Endodermal cell (in vitro differentiated cells): ENCODE measurements around the gene MCFD2. TPM values are rescaled to one million over a fixed set of nuclear protein-coding genes. Genes with fewer than 3 reads are reported as not detected.

Experiments
- DNase-seq: peaks from one replicate; pipeline ENCODE4 v3.0.0-alpha.2; 2017
- H3K27ac ChIP-seq: 2 replicates; pipeline ENCODE4 v1.5.1; 2013; ENCODE audit warnings: mild to moderate bottlenecking, low read depth, low read length, moderate library complexity
- H3K27me3 ChIP-seq: 2 replicates; pipeline ENCODE4 v1.6.1; 2013; ENCODE audit warnings: mild to moderate bottlenecking, low read length, moderate library complexity; ENCODE audit not compliant: insufficient read depth, control insufficient read depth, poor library complexity, severe bottlenecking
- H3K36me3 ChIP-seq: 2 replicates; pipeline ENCODE4 v1.7.0; 2013; ENCODE audit warnings: mild to moderate bottlenecking, low read length, moderate library complexity; ENCODE audit not compliant: control insufficient read depth, insufficient read depth
- H3K4me1 ChIP-seq: one replicate; pipeline ENCODE4 v1.7.0; 2013; ENCODE audit warnings: low read length; ENCODE audit not compliant: control insufficient read depth, insufficient read depth
- H3K4me3 ChIP-seq: 2 replicates; pipeline ENCODE4 v1.5.1; 2013; ENCODE audit warnings: mild to moderate bottlenecking, low read length, moderate library complexity
- H3K9ac ChIP-seq: 2 replicates; pipeline ENCODE4 v1.6.1; 2013; ENCODE audit warnings: mild to moderate bottlenecking, low read length, moderate library complexity; ENCODE audit not compliant: poor library complexity, severe bottlenecking; ENCODE audit errors: extremely low read depth
- H3K9me3 ChIP-seq: 2 replicates; pipeline ENCODE4 v1.6.1; 2013; ENCODE audit warnings: mild to moderate bottlenecking, low read length, moderate library complexity; ENCODE audit not compliant: control insufficient read depth
- H3K27ac Mint-ChIP-seq: 2 replicates; pipeline ENCODE4 v1.8.0; 2020; ENCODE audit warnings: mixed read lengths
- H3K27me3 Mint-ChIP-seq: 2 replicates; pipeline ENCODE4 v1.8.0; 2021; ENCODE audit warnings: mild to moderate bottlenecking, mixed read lengths; ENCODE audit not compliant: insufficient read depth
- H3K36me3 Mint-ChIP-seq: 2 replicates; pipeline ENCODE4 v1.8.0; 2020; ENCODE audit warnings: low read depth, mixed read lengths
- H3K4me1 Mint-ChIP-seq: 2 replicates; pipeline ENCODE4 v1.8.0; 2020; ENCODE audit warnings: mixed read lengths
- H3K4me3 Mint-ChIP-seq: 2 replicates; pipeline ENCODE4 v1.8.0; 2020; ENCODE audit warnings: mild to moderate bottlenecking, moderate library complexity, mixed read lengths
- H3K9me3 Mint-ChIP-seq: 2 replicates; pipeline ENCODE4 v1.8.0; 2020; ENCODE audit warnings: mild to moderate bottlenecking, mixed read lengths
- CTCF ChIP-seq: fragments of 200-600 bp; sonication (generic); conservative IDR thresholded peaks from 2 replicates; pipeline ENCODE4 v1.5.0; 2021; ENCODE audit warnings: antibody characterized with exemption, mild to moderate bottlenecking
- WGBS, 2 experiments: methylation state at CpG; one replicate each; pipeline versions ENCODE4 v1.1.5 to v1.1.7; 2013; ENCODE audit warnings: missing lambda C conversion rate in 2 of 2, mixed read lengths in 1 of 2; ENCODE audit not compliant: insufficient coverage in 1 of 2, insufficient read length in 1 of 2; 5-methylcytosine and 5-hydroxymethylcytosine counted together
- total RNA-seq, 2 donors: library from RNA; stranded (reverse); fragmentation: NEBNext Ultra II Directional in 1 of 2; extraction: Animal tissue kit (Norgen Biotek cat#: 25700) in 1 of 2; gene quantifications; 2 replicates in 1 of 2; 3 replicates in 1 of 2; pipeline ENCODE4 v1.2.1, GENCODE V29; 2021

MCFD2 gene
- total RNA-seq, 2 donors from 2014 or later = 82.4 to 82.9 TPM

DNA sequence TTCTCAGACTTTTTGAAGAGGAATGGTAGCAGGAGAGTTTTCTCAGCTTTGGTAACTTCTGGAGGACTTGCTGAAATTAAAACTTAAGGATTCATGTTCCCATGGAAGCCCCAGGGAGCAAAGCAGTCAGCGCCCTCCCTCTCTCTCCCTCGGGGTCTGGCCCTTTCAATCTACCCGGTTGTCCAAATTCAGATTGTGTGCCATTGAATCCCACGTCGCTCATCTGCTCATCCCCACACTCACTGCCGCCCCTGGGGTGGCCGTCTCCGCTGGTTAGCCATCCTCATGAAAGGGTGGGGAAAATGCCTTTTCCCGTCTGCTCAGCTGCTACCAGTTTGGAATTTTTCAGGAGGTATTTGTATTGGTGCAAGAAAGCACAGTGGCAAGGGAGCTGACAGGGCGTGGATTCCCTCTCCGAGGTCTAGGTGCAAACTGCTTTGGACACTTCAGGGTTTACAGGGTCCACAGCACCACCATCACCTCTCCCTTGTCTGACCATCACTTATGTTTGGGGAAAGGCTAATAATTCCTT, 27.1 kb downstream of the MCFD2 start:
- Histone ChIP-seq H3K27ac (no peak overlapping the region), H3K4me1 (no peaks in the 10 kb centered on the region), H3K9ac (no peak overlapping the region), H3K4me3 (no peak overlapping the region), H3K9me3 (no peaks in the 10 kb centered on the region), H3K36me3 (no peaks in the 10 kb centered on the region), H3K27me3 (no peaks in the 10 kb centered on the region)
- Mint-ChIP-seq H3K27ac (no peak overlapping the region), H3K4me1 (no peaks in the 10 kb centered on the region), H3K4me3 (no peak overlapping the region), H3K36me3 (no peaks in the 10 kb centered on the region), H3K27me3 (peaks cover 2% of the 10 kb centered on the region), H3K9me3 (no peaks in the 10 kb centered on the region)
- DNase-seq = no peak
- TF ChIP-seq CTCF = no peak
- WGBS, 2 experiments = 72 to 86% methylated on average over 4 to 11 of the region's 11 CpGs

DNA sequence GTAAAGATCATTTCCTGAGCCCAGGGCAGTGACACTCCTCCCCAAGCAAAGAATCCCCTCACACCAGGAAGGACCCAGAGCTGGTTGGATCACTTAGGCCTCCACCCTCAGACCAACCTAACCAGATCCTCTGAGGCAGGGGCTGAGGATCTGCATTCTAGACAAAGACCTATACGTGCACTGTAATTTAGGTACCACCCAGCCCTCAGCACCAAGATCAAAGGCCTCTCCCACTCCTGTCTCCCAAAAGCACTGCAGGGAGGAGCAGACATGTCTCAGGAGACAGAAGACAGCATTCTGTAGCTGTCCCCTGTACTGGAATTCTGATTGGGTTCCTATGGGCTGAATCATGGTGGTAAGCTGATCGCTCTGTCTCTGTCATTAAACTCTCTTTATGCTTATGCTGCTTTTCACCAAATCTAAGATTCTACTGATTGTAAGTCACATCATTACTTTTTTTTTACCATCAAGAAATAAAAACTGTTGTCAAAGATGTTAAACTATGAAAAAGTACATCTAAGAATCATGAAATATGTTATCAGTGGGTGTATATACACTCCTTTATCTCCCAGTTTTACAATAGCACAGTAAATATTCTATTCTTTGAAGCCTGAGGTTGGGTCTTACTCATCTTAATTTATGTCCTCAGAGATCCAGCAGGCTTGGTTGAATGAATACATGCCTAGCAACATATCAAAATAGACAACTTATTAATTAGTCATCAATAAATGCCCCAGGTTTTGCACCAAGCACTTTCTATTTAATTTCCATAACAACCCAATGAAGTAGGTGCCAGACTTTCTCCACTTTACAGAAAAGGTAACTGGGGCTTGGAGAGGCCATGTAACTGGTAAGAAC, 28.3 kb downstream of the MCFD2 start:
- Histone ChIP-seq H3K4me1 (no peaks in the 10 kb centered on the region), H3K27me3 (no peaks in the 10 kb centered on the region), H3K36me3 (no peaks in the 10 kb centered on the region), H3K4me3 (no peak overlapping the region), H3K9ac (no peak overlapping the region), H3K27ac (no peak overlapping the region), H3K9me3 (no peaks in the 10 kb centered on the region)
- Mint-ChIP-seq H3K4me3 (no peak overlapping the region), H3K27ac (no peak overlapping the region), H3K27me3 (peaks cover 2% of the 10 kb centered on the region), H3K4me1 (no peaks in the 10 kb centered on the region), H3K9me3 (no peaks in the 10 kb centered on the region), H3K36me3 (no peaks in the 10 kb centered on the region)
- no peak for TF ChIP-seq CTCF
- WGBS, 2 experiments = 93 to 100% methylated on average over 1 to 2 of the region's 2 CpGs
- no peak for DNase-seq

DNA sequence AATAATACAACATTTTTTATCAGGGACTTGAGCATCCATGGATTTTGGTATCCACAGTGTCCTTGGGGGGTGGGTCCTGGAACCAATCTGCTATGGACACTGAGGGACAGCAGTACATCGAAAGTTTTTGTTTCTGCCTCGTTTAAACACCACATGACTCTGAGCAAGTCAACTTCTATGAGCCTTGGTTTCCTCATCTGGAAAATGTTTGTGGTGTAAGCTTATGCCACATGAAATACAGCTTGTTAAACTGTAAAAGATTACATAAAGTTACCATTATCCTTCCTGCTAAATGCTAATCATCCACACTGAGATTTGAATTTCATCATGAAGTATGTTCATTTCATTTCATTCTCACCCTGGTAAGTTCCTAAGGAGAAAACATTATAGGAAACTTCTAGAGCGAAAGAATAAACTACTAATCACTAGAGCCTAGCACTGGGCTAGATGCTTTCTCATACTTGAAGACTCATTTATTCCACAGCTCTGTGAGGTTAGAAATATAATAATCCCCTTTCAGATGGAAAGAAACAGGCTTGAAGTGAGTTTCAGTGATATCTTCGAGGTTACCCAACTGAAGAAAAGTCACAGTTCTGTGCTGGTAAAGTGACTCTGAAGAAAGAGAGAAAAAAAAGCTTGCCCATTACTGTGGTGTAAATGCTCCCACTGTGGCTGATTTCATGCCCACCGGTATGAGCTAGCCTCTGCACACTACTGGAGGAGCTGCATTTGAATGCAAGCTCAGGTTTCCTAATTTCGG, 29.2 kb downstream of the MCFD2 start:
- 88 to 89% methylated on average over 3 to 6 of the region's 6 CpGs for WGBS, 2 experiments
- H3K27me3 ChIP-seq = no peaks in the 10 kb centered on the region
- Mint-ChIP-seq H3K27ac (no peak overlapping the region), H3K4me3 (no peak overlapping the region), H3K27me3 (peaks cover 2% of the 10 kb centered on the region), H3K36me3 (no peaks in the 10 kb centered on the region), H3K9me3 (no peaks in the 10 kb centered on the region), H3K4me1 (no peaks in the 10 kb centered on the region)
- no peak overlapping the region for H3K4me3 ChIP-seq
- H3K9me3 ChIP-seq = no peaks in the 10 kb centered on the region
- no peak for DNase-seq
- no peaks in the 10 kb centered on the region for H3K36me3 ChIP-seq
- no peaks in the 10 kb centered on the region for H3K4me1 ChIP-seq
- no peak overlapping the region for H3K9ac ChIP-seq
- no peak overlapping the region for H3K27ac ChIP-seq
- no peak for TF ChIP-seq CTCF
